ENCODE measurements around the gene CCDC134.
A peak's percentile ranks its signal among the peaks of the same experiment; 100 is the strongest.
"Not testable (repeated sequence)": the region's sequence is repeated elsewhere in the genome, so short reads cannot be mapped to it uniquely, and the experiment has no call there.

The CCDC134 gene

GRCh38 chr22:41845380-41846267 is 45.1 kb downstream of the CCDC134 start:
- DNase-seq, result no peak

GRCh38 chr22:41846268-41846987 is 45.9 kb downstream of the CCDC134 start:
- no peak for DNase-seq

GRCh38 chr22:41847300-41847699 is 46.8 kb downstream of the CCDC134 start:
- DNase-seq, result no peak

- no peak for DNase-seq
These were observed 48.0 kb downstream of the CCDC134 start for GRCh38 chr22:41848468-41848867.

GRCh38 chr22:41856469-41856868 is 56.0 kb downstream of the CCDC134 start:
- no peak for DNase-seq

- peak; percentile 79 for DNase-seq
These were observed 56.8 kb downstream of the CCDC134 start for GRCh38 chr22:41857155-41857859.

GRCh38 chr22:41857860-41858199 is 57.4 kb downstream of the CCDC134 start:
- DNase-seq, result no peak

- DNase-seq, result no peak
These were observed 61.7 kb downstream of the CCDC134 start for GRCh38 chr22:41862160-41862529.

GRCh38 chr22:41862530-41863266 is 62.2 kb downstream of the CCDC134 start:
- peak; percentile 84 for DNase-seq

GRCh38 chr22:41863472-41863871 is 63.0 kb downstream of the CCDC134 start:
- DNase-seq, result no peak

GRCh38 chr22:41868556-41868955 is 68.1 kb downstream of the CCDC134 start:
- DNase-seq, result no peak

- DNase-seq, result not testable (repeated sequence)
These were observed 69.6 kb downstream of the CCDC134 start for GRCh38 chr22:41870081-41870480.

GRCh38 chr22:41870786-41871185 is 70.3 kb downstream of the CCDC134 start:
- DNase-seq, result no peak

GRCh38 chr22:41873391-41873790 is 72.9 kb downstream of the CCDC134 start:
- DNase-seq, result peak; percentile 67

- no peak for DNase-seq
These were observed 73.6 kb downstream of the CCDC134 start for GRCh38 chr22:41874090-41874489.

GRCh38 chr22:41875531-41876270 is 75.2 kb downstream of the CCDC134 start:
- DNase-seq, result no peak
